ENCODE results near the gene AMBRA1.

- TF ChIP-seq CTCF (IDR thresholded peaks at IDR 0.05) = no peak
- TF ChIP-seq POLR2A (IDR thresholded peaks at IDR 0.05) = no peak
Measured at GRCh38 chr11:46450846-46451477, 142.9 kb downstream of the AMBRA1 start.

Data from breast epithelium (tissue), 3 donors.